Esophagus (tissue), 2 donors: ENCODE measurements around the gene GOLGA6B. TPM values are rescaled to one million over a fixed set of nuclear protein-coding genes. Genes with fewer than 3 reads are reported as not detected.
"Not testable (repeated sequence)": the region's sequence is repeated elsewhere in the genome, so short reads cannot be mapped to it uniquely, and the experiment has no call there.

Experiments used
- H3K27ac ChIP-seq, 2 donors: one replicate each; pipeline ENCODE4 v1.5.1; 2013; ENCODE audit warnings: low read depth in 2 of 2, mild to moderate bottlenecking in 2 of 2, inconsistent platforms in 1 of 2, low read length in 1 of 2, moderate library complexity in 1 of 2
- H3K27me3 ChIP-seq, 2 donors: one replicate each; pipeline ENCODE4 v1.6.1; 2013; ENCODE audit warnings: low read length in 2 of 2, control low read depth in 1 of 2, mild to moderate bottlenecking in 1 of 2; ENCODE audit not compliant: insufficient read depth in 2 of 2, control insufficient read depth in 1 of 2
- H3K36me3 ChIP-seq, 2 donors: one replicate each; pipeline ENCODE4 v1.6.1; 2013; ENCODE audit warnings: low read length in 1 of 2; ENCODE audit not compliant: control insufficient read depth in 2 of 2, insufficient read depth in 2 of 2
- H3K4me1 ChIP-seq, 2 donors: one replicate each; pipeline ENCODE4 v1.6.1; 2013; ENCODE audit warnings: low read length in 1 of 2; ENCODE audit not compliant: control insufficient read depth in 2 of 2, insufficient read depth in 2 of 2
- H3K4me3 ChIP-seq, 2 donors: one replicate each; pipeline ENCODE4 v1.5.1; 2013; ENCODE audit warnings: low read length in 2 of 2, mild to moderate bottlenecking in 2 of 2, low read depth in 1 of 2, moderate library complexity in 1 of 2
- H3K9me3 ChIP-seq, 2 donors: one replicate each; pipeline ENCODE4 v1.6.1; 2013; ENCODE audit warnings: mild to moderate bottlenecking in 2 of 2, low read depth in 1 of 2, low read length in 1 of 2, moderate library complexity in 1 of 2; ENCODE audit not compliant: control insufficient read depth in 2 of 2, insufficient read depth in 1 of 2
- WGBS, 2 donors: extraction: QIAGEN DNeasy Blood & Tissue Kit; methylation state at CpG; one replicate each; pipeline ENCODE4 v1.1.7; 2013; 5-methylcytosine and 5-hydroxymethylcytosine counted together
- polyA plus RNA-seq, 2 donors: library from polyadenylated mRNA; stranded (reverse); fragments of 200-250 nt; gene quantifications; one replicate each; pipeline ENCODE4 v1.2.3, GENCODE V29; 2013
- donor health status: healthy with polysubstance abuse.
- donor health status: Bipolar disorder and iron deficiency.

The GOLGA6B gene
- polyA plus RNA-seq: not detected

- WGBS, 2 donors: no CpG with 5 or more reads among the region's 7 CpGs
- not testable (repeated sequence) for H3K27me3 ChIP-seq
Measured at GRCh38 chr15:72654397-72654796, at the start of gene GOLGA6B. TSS of gene GOLGA6B (plus strand) at chr15:72654697. CDS start at chr15:72654738, 41 bp downstream.

GRCh38 chr15:72604794-72605193 lies 49.7 kb upstream of the GOLGA6B start:
- Histone ChIP-seq H3K4me3 (no peak overlapping the region), H3K9me3 (no peaks in the 10 kb centered on the region), H3K27me3 (no peaks in the 10 kb centered on the region), H3K36me3 (no peaks in the 10 kb centered on the region), H3K27ac (no peak overlapping the region), H3K4me1 (no peaks in the 10 kb centered on the region)
- 91 to 93% methylated on average over 4 of the region's 4 CpGs for WGBS, 2 donors

More at GRCh38 chr15:72654397-72654796, at the start of gene GOLGA6B:
- not testable (repeated sequence) for H3K4me1 ChIP-seq, H3K9me3 ChIP-seq, H3K4me3 ChIP-seq, H3K27ac ChIP-seq, H3K36me3 ChIP-seq

GRCh38 chr15:72608084-72608483 lies 46.4 kb upstream of the GOLGA6B start:
- H3K27ac ChIP-seq, H3K4me3 ChIP-seq, H3K9me3 ChIP-seq, H3K36me3 ChIP-seq, H3K4me1 ChIP-seq, H3K27me3 ChIP-seq: not testable (repeated sequence)
- WGBS, 2 donors: 93 to 96% methylated on average over 3 of the region's 3 CpGs

GRCh38 chr15:72609862-72610261 lies 44.6 kb upstream of the GOLGA6B start:
- 83 to 88% methylated on average over 8 of the region's 8 CpGs for WGBS, 2 donors
- Histone ChIP-seq H3K27ac (no peak overlapping the region), H3K4me3 (no peak overlapping the region)

GRCh38 chr15:72612324-72612723 lies 42.2 kb upstream of the GOLGA6B start:
- WGBS, 2 donors: 91 to 92% methylated on average over 3 of the region's 3 CpGs
- not testable (repeated sequence) for H3K9me3 ChIP-seq, H3K36me3 ChIP-seq, H3K27ac ChIP-seq, H3K4me3 ChIP-seq, H3K27me3 ChIP-seq, H3K4me1 ChIP-seq

More at GRCh38 chr15:72609862-72610261, 44.6 kb upstream of the GOLGA6B start:
- H3K9me3 ChIP-seq: no peaks in the 10 kb centered on the region
- no peaks in the 10 kb centered on the region for H3K4me1 ChIP-seq
- H3K27me3 ChIP-seq: no peaks in the 10 kb centered on the region
- no peaks in the 10 kb centered on the region for H3K36me3 ChIP-seq

- 85 to 98% methylated on average over 3 of the region's 3 CpGs for WGBS, 2 donors
- Histone ChIP-seq H3K36me3 (no peaks in the 10 kb centered on the region), H3K4me3 (no peak overlapping the region), H3K27ac (no peak overlapping the region), H3K9me3 (no peaks in the 10 kb centered on the region), H3K27me3 (no peaks in the 10 kb centered on the region), H3K4me1 (no peaks in the 10 kb centered on the region)
Measured at GRCh38 chr15:72614810-72615532, 39.5 kb upstream of the GOLGA6B start.

- H3K27me3 ChIP-seq, H3K4me3 ChIP-seq, H3K27ac ChIP-seq, H3K36me3 ChIP-seq, H3K4me1 ChIP-seq, H3K9me3 ChIP-seq: not testable (repeated sequence)
- 41 to 47% methylated on average over 6 to 7 of the region's 7 CpGs for WGBS, 2 donors
Measured at GRCh38 chr15:72615533-72616233, 38.8 kb upstream of the GOLGA6B start.

GRCh38 chr15:72616491-72617210 lies 37.8 kb upstream of the GOLGA6B start:
- H3K4me1 ChIP-seq: no peaks in the 10 kb centered on the region
- H3K36me3 ChIP-seq: no peaks in the 10 kb centered on the region
- no peak overlapping the region for H3K27ac ChIP-seq
- H3K27me3 ChIP-seq: no peaks in the 10 kb centered on the region
- H3K9me3 ChIP-seq: no peaks in the 10 kb centered on the region
- WGBS, 2 donors: 89 to 90% methylated on average over 10 of the region's 10 CpGs
- H3K4me3 ChIP-seq: no peak overlapping the region

GRCh38 chr15:72623854-72624253 lies 30.6 kb upstream of the GOLGA6B start:
- H3K27ac ChIP-seq, H3K9me3 ChIP-seq, H3K36me3 ChIP-seq, H3K4me1 ChIP-seq, H3K4me3 ChIP-seq, H3K27me3 ChIP-seq: not testable (repeated sequence)
- 91 to 96% methylated on average over 4 of the region's 4 CpGs for WGBS, 2 donors
